ENCODE results near the gene TOMM5.

GRCh38 chr9:37626708-37627292, 34.4 kb upstream of the TOMM5 start:
- no peak for TF ChIP-seq CTCF (IDR thresholded peaks at IDR 0.05)
- no peak for TF ChIP-seq POLR2A (IDR thresholded peaks at IDR 0.05)
